CD4-positive, alpha-beta T cell treated with Interleukin-6 for 4 hours (primary cell): ENCODE measurements around the gene HMCN2.
A peak's percentile ranks its signal among the peaks of the same experiment; 100 is the strongest.

ENCODE experiments used
- DNase-seq: peaks from one replicate; pipeline ENCODE4 v3.0.0-alpha.2; 2020; ENCODE audit warnings: mixed read lengths

The HMCN2 gene

DNA sequence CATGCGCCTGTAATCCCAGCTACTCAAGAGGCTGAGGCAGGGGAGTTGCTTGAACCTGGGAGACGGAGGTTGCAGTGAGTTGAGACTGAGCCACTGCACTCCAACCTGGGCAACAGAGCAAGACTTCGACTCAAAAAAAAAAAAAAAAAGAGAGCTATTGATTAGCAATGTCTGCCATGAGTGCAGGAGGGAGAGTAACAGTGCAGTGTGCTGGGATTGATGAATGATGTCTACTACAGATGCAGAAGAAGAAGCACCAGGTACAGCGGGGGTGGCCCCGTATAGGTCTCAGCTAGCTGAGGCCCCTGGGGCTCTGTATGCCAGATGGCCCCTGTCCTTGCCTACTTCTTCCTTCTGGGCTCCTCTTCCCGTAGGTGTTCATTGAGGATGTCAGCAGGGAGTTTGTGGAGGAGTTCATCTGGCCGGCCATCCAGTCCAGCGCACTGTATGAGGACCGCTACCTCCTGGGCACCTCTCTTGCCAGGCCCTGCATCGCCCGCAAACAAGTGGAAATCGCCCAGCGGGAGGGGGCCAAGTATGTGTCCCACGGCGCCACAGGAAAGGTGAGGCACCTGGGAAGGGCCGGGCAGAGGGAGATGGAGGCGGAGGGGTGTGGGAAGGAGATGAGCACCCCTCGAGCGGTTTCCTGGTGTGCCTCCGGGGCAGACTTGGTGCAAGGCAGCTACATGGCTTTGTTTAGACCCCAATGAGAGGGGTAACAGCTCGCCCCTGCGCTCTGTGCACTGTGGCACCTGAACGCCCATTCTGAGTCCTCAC is 192.7 kb downstream of the HMCN2 start:
- DNase-seq, result no peak

DNA sequence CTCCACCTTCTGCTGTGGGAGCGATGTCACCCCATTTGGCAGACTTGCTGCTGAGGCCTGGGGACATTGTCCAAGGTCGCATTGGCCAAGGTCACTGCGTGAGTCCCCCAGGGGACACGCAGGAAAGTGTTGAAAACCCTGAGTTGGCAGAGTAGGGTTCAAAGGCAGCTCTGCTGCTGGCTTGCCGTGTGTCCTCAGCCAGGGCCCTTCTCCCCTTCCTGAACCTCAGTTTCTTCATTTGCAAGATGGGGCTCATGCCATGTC is 193.2 kb downstream of the HMCN2 start:
- DNase-seq, result no peak

DNA sequence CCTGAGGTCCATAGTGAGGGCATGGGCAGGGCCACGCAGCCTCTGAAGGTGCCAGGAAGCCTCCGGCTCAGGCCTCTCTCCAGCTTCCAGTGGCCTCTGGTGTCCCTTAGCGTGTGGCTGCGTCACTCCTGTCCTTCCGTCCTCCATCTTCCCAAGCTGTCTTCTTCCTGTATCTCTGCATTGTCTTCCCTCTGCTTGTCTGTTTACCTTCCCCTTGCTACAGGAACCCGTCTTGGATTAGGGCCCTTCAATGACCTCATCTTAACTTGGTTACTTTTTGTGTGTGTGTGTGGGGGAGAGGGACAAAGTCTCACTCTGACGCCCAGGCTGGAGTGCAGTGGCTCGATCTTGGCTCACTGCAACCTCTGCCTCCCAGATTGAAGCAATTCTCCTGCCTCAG is 193.6 kb downstream of the HMCN2 start:
- DNase-seq, result no peak

DNA sequence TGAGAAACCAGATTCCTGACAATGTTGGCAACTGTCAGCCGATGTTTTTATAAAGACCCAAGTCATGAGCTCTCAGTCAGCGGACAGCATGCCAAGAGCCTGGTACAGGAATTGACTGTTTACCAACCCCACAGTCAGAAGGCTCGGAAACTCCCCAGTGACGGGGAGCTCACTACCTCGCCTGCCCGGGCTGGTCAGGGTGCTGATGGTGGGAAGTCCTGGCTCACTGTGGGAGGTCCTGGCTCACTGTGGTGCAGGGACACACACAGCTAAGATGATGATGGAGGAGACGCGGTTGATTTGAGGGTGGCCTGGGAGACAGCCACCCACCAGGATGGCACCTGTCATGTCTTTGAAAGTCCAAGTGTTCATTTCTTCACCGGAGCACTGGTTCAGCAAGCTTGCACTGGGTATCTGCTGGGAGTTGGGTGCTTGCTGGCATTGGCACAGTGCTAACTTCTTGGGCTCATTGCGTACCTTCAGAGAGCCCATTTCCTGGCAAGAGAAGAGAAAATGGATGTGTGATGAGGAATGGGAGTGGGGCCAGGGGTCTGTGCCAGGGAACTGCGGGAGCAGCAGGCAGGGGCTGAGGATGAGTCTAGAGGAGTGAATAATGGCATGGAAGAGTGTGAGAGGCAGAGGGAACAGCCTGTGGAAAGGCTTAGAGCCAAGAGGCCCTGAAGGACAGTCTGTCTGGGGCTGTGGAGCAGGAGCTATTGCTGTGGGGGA is 194.5 kb downstream of the HMCN2 start:
- no peak for DNase-seq

DNA sequence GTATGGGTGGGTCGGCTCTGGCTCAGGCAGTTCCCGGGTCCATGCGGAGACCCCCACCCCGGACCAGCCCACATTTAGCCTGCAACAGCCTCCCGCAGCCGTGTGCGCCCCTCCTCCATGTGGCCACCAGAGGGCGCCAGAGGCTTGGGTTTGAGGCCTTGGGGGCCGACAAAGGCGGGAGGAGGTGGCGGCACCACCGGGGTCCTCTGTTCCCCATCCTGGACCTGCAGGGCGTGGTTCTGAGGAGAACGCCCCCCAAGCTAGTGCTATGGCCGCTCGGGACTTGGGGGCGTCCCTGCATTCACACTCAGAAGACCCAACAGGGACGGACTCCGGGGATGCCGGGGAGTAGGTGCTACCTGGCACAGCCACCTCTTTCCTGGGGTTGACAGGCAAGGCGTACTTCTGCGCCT is 195.7 kb downstream of the HMCN2 start:
- DNase-seq, result peak; percentile 76

DNA sequence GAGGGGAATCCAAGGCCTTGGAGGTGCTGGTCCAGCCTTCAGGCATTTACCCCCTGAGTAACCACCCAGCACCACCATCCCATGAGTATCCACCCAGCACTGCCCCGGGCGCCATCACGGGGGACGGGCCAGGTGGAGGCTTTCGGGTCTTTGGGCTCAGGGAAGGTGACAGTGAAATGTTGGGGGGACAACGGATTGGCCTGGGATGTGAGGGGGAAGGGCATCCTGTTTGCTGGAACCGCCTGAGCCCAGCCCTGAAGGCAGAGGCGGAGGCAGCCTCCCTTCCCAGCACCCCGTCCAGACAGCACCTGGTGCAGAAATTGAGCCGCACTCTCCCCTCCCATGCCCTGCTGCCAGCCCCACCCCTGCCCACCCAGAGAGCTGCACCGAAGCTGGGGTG is 196.2 kb downstream of the HMCN2 start:
- DNase-seq, result no peak

DNA sequence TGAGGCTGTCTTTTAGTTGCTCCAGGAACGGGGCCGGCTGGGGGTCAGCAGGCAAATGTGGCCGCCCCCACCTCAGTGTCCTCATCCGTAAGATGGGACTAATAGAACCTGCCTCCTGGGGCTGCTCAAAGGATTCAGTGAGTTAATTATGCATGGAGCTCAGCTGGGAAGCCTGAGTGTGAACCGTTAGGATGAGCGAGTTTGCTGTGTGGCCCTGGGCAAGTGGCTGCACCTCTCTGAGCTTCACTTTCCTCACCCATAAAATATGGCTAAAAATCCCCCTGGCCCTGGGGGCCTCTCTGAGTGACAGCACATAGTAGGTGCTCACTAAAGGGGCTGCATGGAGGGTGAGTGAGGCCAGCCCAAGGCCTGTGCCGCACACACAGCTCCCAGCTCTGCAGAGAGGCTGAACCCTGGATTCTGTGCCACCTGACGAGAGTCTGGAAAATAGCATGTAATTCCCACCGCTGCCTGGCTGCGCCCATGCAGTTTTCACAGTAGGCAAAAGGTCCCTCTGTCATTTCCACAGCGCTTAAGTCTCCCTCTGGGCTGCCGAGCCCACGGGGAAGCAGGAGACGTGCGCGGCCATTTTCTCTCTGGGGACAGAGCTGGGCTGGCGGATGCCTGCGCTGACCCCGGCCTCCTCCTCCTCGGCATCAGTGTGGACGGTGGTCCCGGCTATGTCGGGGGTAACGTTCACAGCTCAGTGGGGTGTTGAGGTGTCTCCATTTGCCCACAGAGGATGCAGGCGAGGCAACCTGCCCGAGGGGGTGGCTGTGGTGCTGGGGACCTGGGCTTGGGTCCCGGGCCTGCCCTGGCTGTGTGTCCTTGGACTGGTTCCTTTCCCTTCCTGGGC is 197.4 kb downstream of the HMCN2 start:
- no peak for DNase-seq

DNA sequence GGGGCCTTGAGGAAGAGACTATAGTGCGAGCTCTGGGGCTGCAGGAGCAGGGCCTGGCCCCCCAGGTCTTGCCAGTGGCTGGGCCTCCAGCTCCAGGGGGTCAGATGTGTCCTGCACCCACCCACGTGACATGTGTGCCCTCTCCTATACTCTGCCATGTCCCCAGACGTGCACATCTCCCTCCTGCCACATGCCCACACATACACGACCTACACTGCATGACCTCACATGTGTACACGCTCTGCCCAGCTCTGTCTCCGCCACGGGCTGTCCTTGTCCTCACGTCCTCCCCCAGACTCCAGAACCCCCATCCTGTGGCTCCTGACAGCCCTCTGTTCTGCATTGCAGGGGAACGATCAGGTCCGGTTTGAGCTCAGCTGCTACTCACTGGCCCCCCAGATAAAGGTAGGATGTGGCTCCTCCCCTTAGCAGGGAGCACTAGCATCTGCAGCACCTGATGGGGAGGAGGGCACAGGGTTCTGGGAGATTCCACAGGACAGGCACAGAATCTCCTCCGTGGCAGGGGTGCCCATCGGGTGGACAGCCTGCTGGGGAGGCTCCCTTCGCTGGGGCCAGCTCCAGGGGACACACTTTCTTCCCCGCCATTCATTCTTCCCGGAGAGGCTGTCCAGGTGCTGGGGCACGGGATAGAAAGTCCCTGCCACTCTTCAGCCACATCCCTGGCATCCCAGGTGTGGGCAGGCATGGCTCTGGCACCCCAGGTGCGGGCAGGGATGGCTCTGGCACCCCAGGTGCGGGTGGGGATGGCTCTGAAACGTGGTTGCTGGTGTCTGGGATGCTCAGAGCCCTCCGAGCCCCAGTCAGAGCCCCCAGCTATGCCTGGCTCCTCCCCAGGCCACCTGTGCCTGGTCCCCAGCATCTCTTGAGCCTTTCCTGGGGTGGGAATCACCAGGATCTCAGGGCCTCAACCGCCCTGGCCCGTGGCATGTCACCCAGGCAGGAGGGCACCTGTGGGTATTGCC is 198.5 kb downstream of the HMCN2 start:
- no peak for DNase-seq

DNA sequence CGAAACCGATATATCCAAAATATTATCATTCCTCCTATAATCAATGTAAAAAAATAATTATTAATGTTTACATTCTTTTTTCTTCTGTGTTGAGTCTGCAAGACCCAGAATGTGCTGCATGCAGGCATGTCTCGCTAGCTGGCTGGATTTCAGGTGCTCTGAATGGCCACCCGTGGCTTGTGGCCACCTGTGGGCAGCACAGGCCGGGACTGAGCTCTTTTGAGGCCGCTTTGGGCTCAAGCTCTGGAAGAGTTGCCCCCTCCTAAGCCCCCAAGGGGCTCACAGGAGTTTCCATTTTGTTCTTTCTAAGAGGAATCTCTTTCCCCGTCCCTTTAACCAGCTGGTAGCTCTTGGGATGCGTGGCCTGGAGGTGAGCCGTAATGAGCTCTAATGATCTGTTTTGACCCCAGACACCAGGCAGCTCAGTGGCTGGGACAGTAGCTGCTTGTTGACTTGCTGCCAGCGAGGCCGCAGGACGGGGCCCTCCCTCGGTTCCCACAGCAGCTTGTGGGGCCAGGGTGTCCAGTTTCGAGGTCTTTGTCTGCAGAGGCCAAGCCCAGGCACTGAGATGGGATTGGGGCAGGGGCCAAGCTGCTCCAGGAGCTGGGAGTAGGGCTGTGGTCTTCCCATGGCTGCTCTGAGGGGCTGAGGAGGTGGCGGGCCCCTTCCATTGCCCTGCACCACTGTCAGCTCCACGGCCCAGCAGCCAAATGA is 200.0 kb downstream of the HMCN2 start:
- no peak for DNase-seq

DNA sequence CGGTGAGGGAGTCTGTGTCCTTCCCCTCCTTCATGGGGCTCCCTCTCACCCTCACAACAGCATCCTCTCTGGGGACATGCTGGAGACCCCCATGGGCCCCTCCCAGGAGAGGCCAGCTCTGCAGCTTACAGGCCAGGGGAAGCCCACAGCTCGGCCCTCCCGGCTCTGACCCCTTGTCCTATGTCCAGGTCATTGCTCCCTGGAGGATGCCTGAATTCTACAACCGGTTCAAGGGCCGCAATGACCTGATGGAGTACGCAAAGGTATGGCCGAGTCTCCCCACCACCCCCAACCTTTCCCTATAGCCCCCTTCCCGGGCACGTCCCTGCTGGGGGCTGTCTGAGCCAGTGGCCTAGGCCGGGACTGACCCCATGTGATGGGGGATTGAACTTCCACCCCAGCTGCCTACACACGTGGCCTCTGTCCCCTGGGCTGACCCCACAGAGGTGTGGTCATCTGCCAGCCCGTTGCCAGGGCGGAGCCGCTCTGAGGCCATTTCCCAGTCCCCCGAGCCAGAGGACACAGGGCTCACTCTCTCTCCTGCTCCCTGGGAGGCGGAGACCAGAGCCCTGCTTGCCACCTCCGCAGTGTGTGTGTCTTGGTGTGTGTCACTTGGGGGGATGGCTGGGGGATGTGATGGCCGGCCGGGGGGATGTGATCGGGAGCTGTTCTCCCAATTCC is 201.1 kb downstream of the HMCN2 start:
- DNase-seq, result no peak

DNA sequence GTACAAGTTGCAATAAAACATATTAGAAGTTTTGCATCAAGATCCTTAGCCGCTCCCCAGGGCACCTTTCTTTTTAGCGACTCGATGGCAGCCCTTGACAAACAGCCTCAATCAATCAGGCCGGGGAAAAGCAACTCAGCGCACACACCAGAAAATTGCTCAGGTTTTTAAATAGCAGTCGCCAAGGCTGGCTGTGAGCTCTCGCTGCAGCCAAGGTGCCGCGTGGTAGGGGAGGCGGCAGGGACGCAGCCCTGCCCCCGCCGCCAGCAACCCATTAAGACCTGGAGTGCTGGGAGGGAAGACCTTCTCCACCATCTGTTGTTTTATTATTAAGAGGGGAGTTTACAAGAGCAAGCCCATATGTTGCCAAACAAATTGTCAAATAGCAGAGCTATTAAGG is 201.8 kb downstream of the HMCN2 start:
- no peak for DNase-seq

DNA sequence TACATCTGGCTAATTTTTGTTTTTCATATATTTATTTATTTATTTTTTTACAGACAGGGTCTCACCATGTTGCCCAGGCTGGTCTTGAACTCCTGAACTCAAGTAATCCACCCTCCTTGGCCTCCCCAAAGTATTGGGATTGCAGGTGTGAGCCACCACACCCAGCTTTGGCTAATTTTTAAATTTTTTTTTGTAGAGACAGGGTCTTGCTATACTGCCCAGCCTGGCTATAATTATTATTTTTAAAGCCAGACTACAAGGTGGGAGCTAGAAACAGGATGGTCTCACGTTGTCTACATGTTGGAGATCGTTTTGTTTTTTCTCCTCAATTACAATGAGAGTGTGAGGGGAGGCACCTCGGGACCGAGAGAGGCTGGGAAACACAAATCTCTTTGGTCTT is 203.0 kb downstream of the HMCN2 start:
- no peak for DNase-seq

DNA sequence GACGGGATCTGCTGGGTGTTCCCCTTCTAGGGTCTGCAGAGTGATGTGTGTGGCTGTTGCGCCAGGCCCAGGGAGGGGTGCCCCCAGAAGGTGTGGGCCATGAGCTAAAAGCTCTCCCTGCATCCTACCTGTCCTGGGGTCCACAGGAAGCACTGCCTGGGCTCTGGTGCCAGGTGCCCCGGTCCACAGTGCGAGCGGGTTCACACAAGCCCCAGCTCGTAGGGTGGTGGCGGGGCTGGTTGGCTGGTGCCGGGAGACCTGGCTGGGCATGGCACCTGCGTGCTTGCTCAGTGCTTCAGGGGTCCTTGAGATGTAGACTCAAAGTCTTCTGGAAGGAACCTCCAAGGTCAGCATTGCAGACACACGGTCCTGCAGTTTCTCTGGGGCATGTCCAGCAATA is 204.7 kb downstream of the HMCN2 start:
- no peak for DNase-seq

DNA sequence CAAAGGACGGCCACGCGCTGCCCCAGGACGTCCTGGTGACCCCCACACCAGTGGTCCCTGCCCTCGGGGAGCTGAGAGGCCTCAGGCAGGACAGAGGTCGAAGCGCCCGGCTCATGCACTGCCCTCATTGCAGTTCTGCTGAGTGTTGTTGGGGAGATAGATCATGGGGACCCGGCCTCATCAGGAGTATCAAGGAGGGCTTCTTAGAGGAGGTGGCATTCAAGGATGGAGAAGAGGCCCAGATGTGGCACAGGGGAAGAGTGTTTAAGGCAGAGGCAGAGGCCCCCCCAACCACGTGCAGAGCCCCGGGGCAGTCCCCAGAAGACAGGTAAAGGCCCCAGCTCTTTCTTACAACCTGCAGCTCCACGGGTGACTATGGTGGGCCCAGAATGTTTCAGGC is 205.4 kb downstream of the HMCN2 start:
- DNase-seq, result no peak

DNA sequence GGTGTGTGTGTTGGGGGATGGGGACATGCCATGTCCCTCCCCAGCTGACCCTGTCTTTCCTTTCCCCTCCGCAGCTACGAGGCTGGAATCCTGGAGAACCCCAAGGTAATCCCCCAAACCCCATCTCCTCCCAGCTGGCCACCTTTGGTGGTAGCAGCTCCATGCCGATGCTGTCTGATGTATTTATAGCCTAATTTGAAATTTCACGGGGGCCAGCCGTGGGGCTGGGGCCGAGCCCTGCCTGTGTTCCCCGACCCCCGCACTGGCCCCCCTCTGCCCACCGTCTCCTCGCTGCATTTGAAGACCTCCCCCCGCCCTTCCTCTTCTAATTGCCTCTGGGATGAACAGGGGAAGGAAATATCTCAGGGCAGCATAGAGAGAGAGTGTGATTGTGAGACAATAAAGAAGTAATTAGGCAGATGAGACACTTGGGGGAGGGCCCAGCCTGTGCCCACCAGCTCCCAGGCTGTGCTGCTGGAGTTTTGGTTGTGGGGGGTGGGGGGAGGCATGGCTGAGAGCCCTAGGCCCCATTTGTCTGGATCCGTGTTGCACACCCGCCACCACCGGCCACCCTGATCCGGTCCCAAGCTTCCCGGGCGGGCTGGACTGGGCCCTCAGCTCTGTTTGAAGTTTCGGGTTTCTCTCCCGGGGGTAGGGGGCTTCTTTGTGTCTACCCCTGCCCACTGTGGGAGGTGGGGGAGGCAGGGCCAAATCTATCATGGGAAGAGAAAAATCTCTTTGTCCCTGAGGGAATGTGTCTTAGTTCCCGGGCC is 206.0 kb downstream of the HMCN2 start:
- no peak for DNase-seq

DNA sequence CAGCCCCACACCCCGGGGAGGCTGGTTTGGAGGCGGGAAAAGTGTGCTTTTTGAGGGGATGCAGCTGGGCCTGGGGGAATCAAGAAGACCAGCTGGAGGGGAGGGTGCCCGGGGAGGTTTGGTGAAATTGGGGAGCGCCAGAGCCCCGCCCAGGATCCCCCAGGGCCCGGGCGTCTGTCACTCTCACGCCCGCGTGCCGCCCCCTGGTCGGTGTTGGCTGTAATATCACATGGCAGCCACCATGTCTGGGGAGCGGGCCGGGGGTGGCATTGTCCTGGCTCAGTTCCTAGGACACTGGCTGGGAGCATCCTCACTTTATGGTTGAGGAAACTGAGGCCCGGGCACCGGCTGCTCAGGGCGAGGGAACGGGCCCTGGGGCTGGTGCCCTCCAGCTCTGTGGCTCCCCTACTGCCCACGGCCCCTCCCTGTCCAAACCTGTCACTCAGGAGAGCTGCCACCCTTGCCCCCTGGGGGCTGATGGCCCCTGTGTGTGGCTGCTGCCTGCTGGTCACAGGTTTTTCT is 206.7 kb downstream of the HMCN2 start:
- no peak for DNase-seq

DNA sequence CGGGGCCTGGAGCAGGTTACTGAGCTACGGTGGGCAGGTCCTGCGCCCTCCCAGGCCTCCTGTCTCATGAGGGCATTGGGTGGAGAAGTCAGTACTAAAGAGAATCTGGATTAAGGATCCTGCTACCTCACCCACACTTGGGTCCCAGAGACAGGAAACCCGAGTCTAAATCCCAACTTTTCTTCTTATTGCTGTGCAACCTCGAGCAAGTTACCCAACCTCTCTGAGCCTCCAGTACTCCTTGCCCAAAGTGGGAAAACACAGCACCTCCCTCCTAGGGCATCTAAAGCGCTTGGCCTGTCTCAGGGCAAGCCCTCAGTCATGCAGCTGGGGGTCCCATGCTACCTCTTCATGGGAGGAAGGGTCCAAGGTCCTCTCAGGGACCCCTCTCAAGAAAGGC is 207.4 kb downstream of the HMCN2 start:
- no peak for DNase-seq

DNA sequence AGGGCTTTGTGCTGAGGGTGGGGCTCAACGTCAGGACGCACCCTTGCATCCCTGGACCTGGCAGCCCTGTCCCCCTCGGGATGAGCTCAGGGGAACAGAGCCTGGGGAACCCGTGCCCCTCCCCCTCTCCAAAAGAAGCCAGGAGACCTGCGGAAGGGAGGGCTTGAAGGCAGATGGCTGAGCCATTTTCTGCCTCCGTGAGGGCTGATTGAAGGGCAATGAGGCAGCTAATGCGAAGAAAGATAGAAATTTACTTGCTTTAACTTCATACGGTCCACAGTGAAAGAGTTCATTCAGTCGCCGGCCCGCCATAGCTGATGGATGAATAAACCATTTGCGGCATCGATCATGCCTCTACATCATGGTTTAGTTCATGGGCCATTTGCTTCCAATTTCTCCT is 208.0 kb downstream of the HMCN2 start:
- DNase-seq, result no peak

DNA sequence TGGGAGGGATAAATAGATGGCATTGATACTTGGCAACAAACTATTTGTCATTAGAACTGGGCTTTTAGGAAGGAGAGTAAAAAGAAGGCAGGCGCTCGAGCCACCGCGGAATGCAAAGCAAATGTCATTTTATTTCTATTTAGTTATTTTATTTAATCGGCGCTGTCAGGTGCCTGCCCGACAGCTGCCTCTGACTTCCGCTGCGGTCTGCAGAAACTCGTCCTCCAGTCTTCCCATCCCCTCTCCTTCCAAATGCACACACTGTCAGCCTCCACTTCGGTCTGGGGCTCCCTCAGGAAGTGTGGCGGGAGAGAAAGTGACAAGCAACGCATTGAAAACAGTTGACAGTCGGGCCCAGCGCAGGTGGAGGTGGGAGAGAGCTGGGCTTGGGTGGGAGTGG is 208.5 kb downstream of the HMCN2 start:
- no peak for DNase-seq

DNA sequence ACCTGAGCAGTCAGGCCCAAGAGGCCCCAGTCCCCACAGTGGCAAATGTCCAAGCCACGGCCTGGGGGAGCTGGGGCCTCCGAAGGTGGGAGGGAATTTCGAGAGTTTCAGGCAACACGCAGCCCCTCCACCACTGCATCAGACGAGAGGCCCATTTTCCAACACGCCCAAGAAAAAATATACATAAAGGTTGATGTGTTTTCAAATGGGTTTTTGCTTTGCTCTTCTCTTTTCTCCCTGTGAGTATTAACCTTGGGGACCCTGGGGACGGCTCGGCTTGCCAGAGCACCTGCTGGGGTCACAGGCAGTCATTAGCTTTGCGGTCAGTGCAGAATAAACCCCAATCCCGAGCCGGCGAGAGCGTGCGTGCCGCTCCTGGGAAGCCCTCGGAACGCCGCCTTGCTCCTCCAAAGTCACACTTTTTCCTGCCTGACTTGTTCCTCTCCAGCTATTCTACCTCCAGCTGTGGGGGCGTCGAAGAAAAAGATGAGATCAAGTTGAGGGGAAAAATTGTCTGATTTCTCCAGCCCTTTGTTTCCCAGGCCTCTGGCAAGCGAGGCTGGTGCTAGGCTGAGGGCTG is 210.7 kb downstream of the HMCN2 start:
- no peak for DNase-seq
